ENCODE measurements around the gene RAI1. TPM values are rescaled to one million over a fixed set of nuclear protein-coding genes. Genes with fewer than 3 reads are reported as not detected.

RAI1 gene
- total and polyA plus RNA-seq, 2 experiments from 2014 or later = 0.87 to 0.89 TPM

DNA sequence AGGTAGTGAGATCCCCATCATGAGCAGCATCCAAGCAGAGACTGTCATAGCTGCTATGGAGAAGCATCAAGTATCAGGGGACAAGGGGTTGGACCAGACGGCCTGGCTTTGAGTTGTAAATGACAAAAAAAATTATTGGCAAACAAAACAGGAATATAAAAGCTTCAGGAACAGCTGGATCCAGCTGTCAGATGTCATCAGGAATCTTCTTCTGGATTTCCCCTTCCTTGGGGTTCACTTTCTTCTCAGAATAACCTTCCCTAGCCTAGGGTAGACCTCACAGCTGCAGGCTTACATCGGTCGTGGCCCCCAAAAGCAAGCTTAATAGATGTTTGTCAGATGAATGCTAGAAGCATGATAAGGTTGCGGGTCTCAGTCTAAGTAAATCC, 17.2 kb upstream of the RAI1 start:
- no peaks in the 10 kb centered on the region for H3F3A ChIP-seq (replicated peaks; ENCODE audit: low read depth)
- Mint-ChIP-seq H3K36me3 (ENCODE audit: low read depth) (peaks cover 2% of the 10 kb centered on the region; the same call in 1 of the 3 replicates), H3K4me3 (no peak overlapping the region), H3K27ac (no peak overlapping the region), H3K9me3 (peaks cover 10% of the 10 kb centered on the region), H3K4me1 (peaks cover 14% of the 10 kb centered on the region), H3K27me3 (ENCODE audit: insufficient read depth, low read depth, poor library complexity) (peaks cover 8% of the 10 kb centered on the region)
- no peaks in the 10 kb centered on the region for H4K20me1 ChIP-seq (replicated peaks; ENCODE audit: insufficient read depth)
- H3K27me3 ChIP-seq (ENCODE audit: insufficient read depth) = no peaks in the 10 kb centered on the region
- DNase-seq (ENCODE audit: low spot score) (no peak), ATAC-seq (no peak)
- H3K36me3 ChIP-seq (ENCODE audit: insufficient read depth) = no peaks in the 10 kb centered on the region
- H3K4me2 ChIP-seq = no peak overlapping the region
- no peak overlapping the region for H2AFZ ChIP-seq
- no peaks in the 10 kb centered on the region for H3K9me2 ChIP-seq (ENCODE audit: insufficient read depth)
- H3K4me3 ChIP-seq = no peak overlapping the region
- TF ChIP-seq ZNF331 (CRISPR knock-in tag; IDR thresholded peaks at IDR 0.05; ENCODE audit: low read depth) (no peak), STAT1 (IDR thresholded peaks at IDR 0.05; ENCODE audit: unreplicated experiment) (no peak), JUNB (IDR thresholded peaks at IDR 0.05; ENCODE audit: unreplicated experiment) (no peak)
- no peak overlapping the region for H3K27ac ChIP-seq (ENCODE audit: low read depth)
- no peaks in the 10 kb centered on the region for H3K4me1 ChIP-seq (ENCODE audit: insufficient read depth)
- no peaks in the 10 kb centered on the region for H3K79me2 ChIP-seq (replicated peaks; ENCODE audit: insufficient read depth)

DNA sequence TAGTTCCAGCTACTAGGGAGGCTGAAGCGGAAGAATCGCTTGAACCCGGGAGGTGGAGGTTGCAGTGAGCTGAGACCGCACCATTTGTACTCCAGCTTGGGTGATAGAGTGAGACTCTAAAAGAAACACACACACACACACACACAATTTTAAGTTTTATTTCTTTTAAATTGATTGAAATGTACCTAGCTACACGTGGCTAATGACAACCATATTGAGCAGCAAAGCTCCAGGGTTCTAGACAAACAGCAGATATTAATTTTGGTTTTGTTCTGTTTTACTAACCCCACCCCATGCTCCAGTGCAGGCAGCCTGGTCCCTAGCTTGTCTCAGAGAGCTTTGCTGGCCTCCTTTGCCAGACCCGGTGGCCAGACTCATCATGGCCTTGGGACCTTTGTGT, 16.0 kb upstream of the RAI1 start:
- no peaks in the 10 kb centered on the region for H3K4me1 ChIP-seq (ENCODE audit: insufficient read depth)
- H3F3A ChIP-seq (replicated peaks; ENCODE audit: low read depth) = no peaks in the 10 kb centered on the region
- H3K79me2 ChIP-seq (replicated peaks; ENCODE audit: insufficient read depth) = no peaks in the 10 kb centered on the region
- ATAC-seq (no peak), DNase-seq (ENCODE audit: low spot score) (no peak)
- H3K4me3 ChIP-seq = no peak overlapping the region
- no peak overlapping the region for H2AFZ ChIP-seq
- no peaks in the 10 kb centered on the region for H3K27me3 ChIP-seq (ENCODE audit: insufficient read depth)
- H4K20me1 ChIP-seq (replicated peaks; ENCODE audit: insufficient read depth) = no peaks in the 10 kb centered on the region
- H3K27ac ChIP-seq (ENCODE audit: low read depth) = no peak overlapping the region
- no peaks in the 10 kb centered on the region for H3K9me2 ChIP-seq (ENCODE audit: insufficient read depth)
- Mint-ChIP-seq H3K36me3 (ENCODE audit: low read depth) (no peaks in the 10 kb centered on the region), H3K27ac (no peak overlapping the region), H3K4me3 (no peak overlapping the region), H3K4me1 (peaks cover 20% of the 10 kb centered on the region), H3K27me3 (ENCODE audit: insufficient read depth, low read depth, poor library complexity) (peaks cover 8% of the 10 kb centered on the region), H3K9me3 (peaks cover 3% of the 10 kb centered on the region; the same call in 1 of the 3 replicates)
- no peaks in the 10 kb centered on the region for H3K36me3 ChIP-seq (ENCODE audit: insufficient read depth)
- H3K4me2 ChIP-seq = no peak overlapping the region
- TF ChIP-seq JUNB (IDR thresholded peaks at IDR 0.05; ENCODE audit: unreplicated experiment) = no peak
- no peak for TF ChIP-seq NANOG (IDR thresholded peaks at IDR 0.05; ENCODE audit: borderline replicate concordance)
- TF ChIP-seq STAT1 (IDR thresholded peaks at IDR 0.05; ENCODE audit: unreplicated experiment) = no peak
- TF ChIP-seq POLR2AphosphoS5 (IDR thresholded peaks at IDR 0.05; ENCODE audit: low read depth) = no peak
- no peak for TF ChIP-seq ZNF114 (CRISPR knock-in tag; IDR thresholded peaks at IDR 0.05)
- TF ChIP-seq ZNF331 (CRISPR knock-in tag; IDR thresholded peaks at IDR 0.05; ENCODE audit: low read depth) = no peak
- TF ChIP-seq CREB1 (CRISPR knock-in tag; IDR thresholded peaks at IDR 0.05; ENCODE audit: low read depth) = no peak
- TF ChIP-seq, protein P1, sequence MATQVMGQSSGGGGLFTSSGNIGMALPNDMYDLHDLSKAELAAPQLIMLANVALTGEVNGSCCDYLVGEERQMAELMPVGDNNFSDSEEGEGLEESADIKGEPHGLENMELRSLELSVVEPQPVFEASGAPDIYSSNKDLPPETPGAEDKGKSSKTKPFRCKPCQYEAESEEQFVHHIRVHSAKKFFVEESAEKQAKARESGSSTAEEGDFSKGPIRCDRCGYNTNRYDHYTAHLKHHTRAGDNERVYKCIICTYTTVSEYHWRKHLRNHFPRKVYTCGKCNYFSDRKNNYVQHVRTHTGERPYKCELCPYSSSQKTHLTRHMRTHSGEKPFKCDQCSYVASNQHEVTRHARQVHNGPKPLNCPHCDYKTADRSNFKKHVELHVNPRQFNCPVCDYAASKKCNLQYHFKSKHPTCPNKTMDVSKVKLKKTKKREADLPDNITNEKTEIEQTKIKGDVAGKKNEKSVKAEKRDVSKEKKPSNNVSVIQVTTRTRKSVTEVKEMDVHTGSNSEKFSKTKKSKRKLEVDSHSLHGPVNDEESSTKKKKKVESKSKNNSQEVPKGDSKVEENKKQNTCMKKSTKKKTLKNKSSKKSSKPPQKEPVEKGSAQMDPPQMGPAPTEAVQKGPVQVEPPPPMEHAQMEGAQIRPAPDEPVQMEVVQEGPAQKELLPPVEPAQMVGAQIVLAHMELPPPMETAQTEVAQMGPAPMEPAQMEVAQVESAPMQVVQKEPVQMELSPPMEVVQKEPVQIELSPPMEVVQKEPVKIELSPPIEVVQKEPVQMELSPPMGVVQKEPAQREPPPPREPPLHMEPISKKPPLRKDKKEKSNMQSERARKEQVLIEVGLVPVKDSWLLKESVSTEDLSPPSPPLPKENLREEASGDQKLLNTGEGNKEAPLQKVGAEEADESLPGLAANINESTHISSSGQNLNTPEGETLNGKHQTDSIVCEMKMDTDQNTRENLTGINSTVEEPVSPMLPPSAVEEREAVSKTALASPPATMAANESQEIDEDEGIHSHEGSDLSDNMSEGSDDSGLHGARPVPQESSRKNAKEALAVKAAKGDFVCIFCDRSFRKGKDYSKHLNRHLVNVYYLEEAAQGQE (IDR thresholded peaks at IDR 0.05; ENCODE audit: unreplicated experiment) = no peak
- no peak for TF ChIP-seq EZH2 (IDR thresholded peaks at IDR 0.05; ENCODE audit: low read depth, unreplicated experiment)

Data from GM23338 (cell line).